GM12873 (cell line): ENCODE data around the gene SARS2.

Experiments used
- TF ChIP-seq, protein P1 (sequence below): IDR thresholded peaks from 2 replicates; pipeline ENCODE4 v1.5.1; 2012; ENCODE audit warnings: low read depth, mild to moderate bottlenecking, moderate library complexity, low read length, control low read depth; ENCODE audit not compliant: insufficient read depth; ENCODE audit errors: missing control alignments

Gene SARS2

GRCh38 chr19:38974624-38975213 lies 44.2 kb upstream of the SARS2 start:
- TF ChIP-seq, protein P1, sequence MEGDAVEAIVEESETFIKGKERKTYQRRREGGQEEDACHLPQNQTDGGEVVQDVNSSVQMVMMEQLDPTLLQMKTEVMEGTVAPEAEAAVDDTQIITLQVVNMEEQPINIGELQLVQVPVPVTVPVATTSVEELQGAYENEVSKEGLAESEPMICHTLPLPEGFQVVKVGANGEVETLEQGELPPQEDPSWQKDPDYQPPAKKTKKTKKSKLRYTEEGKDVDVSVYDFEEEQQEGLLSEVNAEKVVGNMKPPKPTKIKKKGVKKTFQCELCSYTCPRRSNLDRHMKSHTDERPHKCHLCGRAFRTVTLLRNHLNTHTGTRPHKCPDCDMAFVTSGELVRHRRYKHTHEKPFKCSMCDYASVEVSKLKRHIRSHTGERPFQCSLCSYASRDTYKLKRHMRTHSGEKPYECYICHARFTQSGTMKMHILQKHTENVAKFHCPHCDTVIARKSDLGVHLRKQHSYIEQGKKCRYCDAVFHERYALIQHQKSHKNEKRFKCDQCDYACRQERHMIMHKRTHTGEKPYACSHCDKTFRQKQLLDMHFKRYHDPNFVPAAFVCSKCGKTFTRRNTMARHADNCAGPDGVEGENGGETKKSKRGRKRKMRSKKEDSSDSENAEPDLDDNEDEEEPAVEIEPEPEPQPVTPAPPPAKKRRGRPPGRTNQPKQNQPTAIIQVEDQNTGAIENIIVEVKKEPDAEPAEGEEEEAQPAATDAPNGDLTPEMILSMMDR, result no peak

DNA sequence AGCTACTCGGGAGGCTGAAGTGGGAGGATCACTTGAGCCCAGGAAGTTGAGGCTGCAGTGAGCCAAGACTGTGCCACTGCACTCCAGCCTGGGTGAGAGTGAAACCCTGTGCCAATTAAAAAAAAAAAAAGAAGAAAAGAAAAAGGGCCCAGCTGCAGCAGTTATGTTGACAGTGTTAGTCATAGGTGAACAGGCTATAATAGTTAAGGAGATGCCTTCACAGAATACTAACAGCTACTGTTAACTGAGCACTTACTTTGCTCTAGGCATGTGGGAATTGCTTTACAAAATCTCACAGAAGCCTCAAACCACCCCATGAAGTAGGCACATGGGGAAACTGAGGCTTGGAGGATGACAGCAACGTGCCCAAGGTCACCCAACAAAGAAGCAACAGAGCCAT lies 41.1 kb upstream of the SARS2 start:
- TF ChIP-seq, protein P1, result no peak

GRCh38 chr19:38970664-38971532 lies 40.3 kb upstream of the SARS2 start:
- TF ChIP-seq, protein P1, result no peak

DNA sequence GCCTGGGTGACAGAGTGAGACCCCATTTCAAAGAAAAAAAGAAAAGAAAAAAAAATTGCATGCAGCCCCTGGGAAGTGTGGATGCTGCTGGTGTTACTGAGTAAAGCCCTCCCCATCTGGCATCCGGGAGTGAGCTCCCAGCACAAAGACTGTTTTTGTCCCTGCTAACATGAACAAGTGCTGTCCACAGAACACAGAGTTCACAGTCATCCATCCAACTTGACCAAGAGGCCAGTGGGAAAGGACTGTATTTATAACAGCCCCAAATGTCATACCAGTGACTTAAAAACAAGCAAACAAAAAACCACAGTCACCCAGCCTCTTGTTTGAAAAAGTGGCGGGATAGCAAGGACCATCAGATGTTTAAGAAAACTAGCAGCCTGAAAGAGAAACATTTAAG lies 34.2 kb upstream of the SARS2 start:
- TF ChIP-seq, protein P1, result no peak

DNA sequence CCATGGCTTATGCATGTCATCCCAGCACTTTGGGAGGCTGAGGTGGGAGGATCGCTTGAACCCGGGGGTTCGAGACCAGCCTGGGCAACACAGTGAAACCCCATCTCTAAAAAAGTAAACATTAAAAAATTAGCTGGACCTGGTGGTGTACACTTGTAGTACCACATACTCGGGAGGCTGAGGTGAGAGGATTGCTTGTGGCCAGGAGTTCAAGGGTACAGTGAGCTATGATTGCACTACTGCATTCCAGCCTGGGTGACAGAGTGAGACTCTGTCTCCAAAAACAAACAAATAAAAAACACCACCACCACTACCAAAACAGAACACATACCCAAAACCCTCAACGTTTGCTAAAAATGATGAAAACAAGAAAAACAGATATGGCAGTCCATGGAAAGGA lies 29.1 kb upstream of the SARS2 start:
- TF ChIP-seq, protein P1, result no peak

DNA sequence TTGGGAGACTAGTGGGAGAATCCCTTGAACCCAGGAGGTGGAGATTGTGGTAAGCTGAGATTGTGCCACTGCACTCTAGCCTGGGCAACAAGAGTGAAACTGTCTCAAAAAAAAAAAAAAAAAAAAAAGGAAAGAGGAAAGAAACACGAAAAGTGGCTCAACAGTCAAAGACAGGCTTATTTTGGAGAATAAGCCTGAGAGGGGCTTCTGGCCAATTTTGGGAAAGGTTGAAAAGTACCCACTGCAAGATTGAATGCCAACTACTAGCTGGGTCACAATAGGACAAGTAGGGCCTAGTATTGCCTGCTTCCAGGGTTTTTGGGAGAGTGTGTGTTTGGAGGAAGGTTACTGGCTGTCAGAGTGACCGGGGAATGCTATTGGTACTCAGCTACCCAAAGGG lies 27.7 kb upstream of the SARS2 start:
- TF ChIP-seq, protein P1, result no peak

- TF ChIP-seq, protein P1, result no peak
Observed at GRCh38 chr19:38956264-38956663, 25.7 kb upstream of the SARS2 start.
